ENCODE data around the gene ZNF835. TPM values are rescaled to one million over a fixed set of nuclear protein-coding genes. Genes with fewer than 3 reads are reported as not detected.

Gene ZNF835
- not detected for polyA plus RNA-seq (2013, experiment 1 of 2)
- not detected for polyA plus RNA-seq (2013, experiment 2 of 2)

GRCh38 chr19:56671613-56671994 lies at the start of gene ZNF835:
TSS of gene ZNF835 (minus strand) at chr19:56671757. CDS start at chr19:56665198, 6,559 bp downstream.
- WGBS, result 93% methylated on average over 32 of the region's 32 CpGs
- no peak within 1 kb of the TSS for H3K27ac ChIP-seq (ENCODE audit: low read depth, low read length)

GRCh38 chr19:56720281-56720680 lies 48.7 kb upstream of the ZNF835 start:
- Histone ChIP-seq H3K4me1 (ENCODE audit: insufficient read depth, low read length) (no peaks in the 10 kb centered on the region), H3K27me3 (ENCODE audit: insufficient read depth, low read length) (no peaks in the 10 kb centered on the region), H3K27ac (ENCODE audit: low read depth, low read length) (no peak overlapping the region), H3K36me3 (ENCODE audit: insufficient read depth, low read length) (no peaks in the 10 kb centered on the region), H3K4me3 (ENCODE audit: low read length) (no peak overlapping the region), H3K9me3 (ENCODE audit: insufficient read depth, low read depth, low read length) (peaks cover 85% of the 10 kb centered on the region), H3K9ac (ENCODE audit: low read depth, low read length) (no peak overlapping the region)
- WGBS, result 77% methylated on average over 3 of the region's 3 CpGs

More at GRCh38 chr19:56671613-56671994, at the start of gene ZNF835:
- no peaks in the 10 kb centered on the region for H3K27me3 ChIP-seq (ENCODE audit: insufficient read depth, low read length)
- no peak within 1 kb of the TSS for H3K9ac ChIP-seq (ENCODE audit: low read depth, low read length)
- no peaks in the 10 kb centered on the region for H3K36me3 ChIP-seq (ENCODE audit: insufficient read depth, low read length)
- no peaks in the 10 kb centered on the region for H3K4me1 ChIP-seq (ENCODE audit: insufficient read depth, low read length)
- peak within 1 kb of the TSS; percentile 36; the same call in 1 of the 2 replicates for H3K4me3 ChIP-seq (ENCODE audit: low read length)
- peaks cover 84% of the 10 kb centered on the region for H3K9me3 ChIP-seq (ENCODE audit: insufficient read depth, low read depth, low read length)

GRCh38 chr19:56718231-56718630 lies 46.7 kb upstream of the ZNF835 start:
- Histone ChIP-seq H3K9ac (ENCODE audit: low read depth, low read length) (no peak overlapping the region), H3K4me1 (ENCODE audit: insufficient read depth, low read length) (no peaks in the 10 kb centered on the region), H3K36me3 (ENCODE audit: insufficient read depth, low read length) (no peaks in the 10 kb centered on the region), H3K27me3 (ENCODE audit: insufficient read depth, low read length) (no peaks in the 10 kb centered on the region), H3K27ac (ENCODE audit: low read depth, low read length) (no peak overlapping the region), H3K9me3 (ENCODE audit: insufficient read depth, low read depth, low read length) (peaks cover 81% of the 10 kb centered on the region), H3K4me3 (ENCODE audit: low read length) (no peak overlapping the region)
- WGBS, result 80% methylated on average over 6 of the region's 6 CpGs

- H3K36me3 ChIP-seq (ENCODE audit: insufficient read depth, low read length), result no peaks in the 10 kb centered on the region
- peaks cover 83% of the 10 kb centered on the region for H3K9me3 ChIP-seq (ENCODE audit: insufficient read depth, low read depth, low read length)
- H3K9ac ChIP-seq (ENCODE audit: low read depth, low read length), result no peak overlapping the region
- H3K27me3 ChIP-seq (ENCODE audit: insufficient read depth, low read length), result no peaks in the 10 kb centered on the region
- WGBS, result 66% methylated on average over 8 of the region's 9 CpGs
- no peak overlapping the region for H3K4me3 ChIP-seq (ENCODE audit: low read length)
- no peak overlapping the region for H3K27ac ChIP-seq (ENCODE audit: low read depth, low read length)
- no peaks in the 10 kb centered on the region for H3K4me1 ChIP-seq (ENCODE audit: insufficient read depth, low read length)
Measured at GRCh38 chr19:56712611-56713276, 41.2 kb upstream of the ZNF835 start.

- no peak overlapping the region for H3K9ac ChIP-seq (ENCODE audit: low read depth, low read length)
- H3K4me3 ChIP-seq (ENCODE audit: low read length), result no peak overlapping the region
- H3K9me3 ChIP-seq (ENCODE audit: insufficient read depth, low read depth, low read length), result peaks cover 87% of the 10 kb centered on the region
- H3K36me3 ChIP-seq (ENCODE audit: insufficient read depth, low read length), result no peaks in the 10 kb centered on the region
- no peaks in the 10 kb centered on the region for H3K4me1 ChIP-seq (ENCODE audit: insufficient read depth, low read length)
- WGBS, result no CpG with 5 or more reads among the region's 1 CpG
- H3K27me3 ChIP-seq (ENCODE audit: insufficient read depth, low read length), result no peaks in the 10 kb centered on the region
- no peak overlapping the region for H3K27ac ChIP-seq (ENCODE audit: low read depth, low read length)
Measured at GRCh38 chr19:56710437-56710836, 38.9 kb upstream of the ZNF835 start.

GRCh38 chr19:56707821-56708220 lies 36.3 kb upstream of the ZNF835 start:
- Histone ChIP-seq H3K4me1 (ENCODE audit: insufficient read depth, low read length) (no peaks in the 10 kb centered on the region), H3K36me3 (ENCODE audit: insufficient read depth, low read length) (no peaks in the 10 kb centered on the region), H3K27me3 (ENCODE audit: insufficient read depth, low read length) (no peaks in the 10 kb centered on the region), H3K9me3 (ENCODE audit: insufficient read depth, low read depth, low read length) (peaks cover 88% of the 10 kb centered on the region), H3K4me3 (ENCODE audit: low read length) (no peak overlapping the region), H3K9ac (ENCODE audit: low read depth, low read length) (no peak overlapping the region), H3K27ac (ENCODE audit: low read depth, low read length) (no peak overlapping the region)
- WGBS, result 67% methylated on average over 1 of the region's 3 CpGs

GRCh38 chr19:56705939-56706338 lies 34.4 kb upstream of the ZNF835 start:
- WGBS, result 55% methylated on average over 1 of the region's 1 CpG

GRCh38 chr19:56701895-56702294 lies 30.3 kb upstream of the ZNF835 start:
- WGBS, result no CpG with 5 or more reads among the region's 1 CpG

More at GRCh38 chr19:56705939-56706338, 34.4 kb upstream of the ZNF835 start:
- Histone ChIP-seq H3K36me3 (ENCODE audit: insufficient read depth, low read length) (no peaks in the 10 kb centered on the region), H3K9me3 (ENCODE audit: insufficient read depth, low read depth, low read length) (peaks cover 86% of the 10 kb centered on the region), H3K27ac (ENCODE audit: low read depth, low read length) (no peak overlapping the region), H3K4me3 (ENCODE audit: low read length) (no peak overlapping the region), H3K27me3 (ENCODE audit: insufficient read depth, low read length) (no peaks in the 10 kb centered on the region), H3K4me1 (ENCODE audit: insufficient read depth, low read length) (no peaks in the 10 kb centered on the region), H3K9ac (ENCODE audit: low read depth, low read length) (no peak overlapping the region)

GRCh38 chr19:56699552-56699951 lies 28.0 kb upstream of the ZNF835 start:
- Histone ChIP-seq H3K27me3 (ENCODE audit: insufficient read depth, low read length) (no peaks in the 10 kb centered on the region), H3K36me3 (ENCODE audit: insufficient read depth, low read length) (no peaks in the 10 kb centered on the region), H3K4me1 (ENCODE audit: insufficient read depth, low read length) (no peaks in the 10 kb centered on the region), H3K9ac (ENCODE audit: low read depth, low read length) (no peak overlapping the region), H3K27ac (ENCODE audit: low read depth, low read length) (no peak overlapping the region), H3K4me3 (ENCODE audit: low read length) (no peak overlapping the region; the same call in 1 of the 2 replicates), H3K9me3 (ENCODE audit: insufficient read depth, low read depth, low read length) (peaks cover 82% of the 10 kb centered on the region)
- 68% methylated on average over 3 of the region's 3 CpGs for WGBS

More at GRCh38 chr19:56701895-56702294, 30.3 kb upstream of the ZNF835 start:
- peaks cover 86% of the 10 kb centered on the region for H3K9me3 ChIP-seq (ENCODE audit: insufficient read depth, low read depth, low read length)
- H3K9ac ChIP-seq (ENCODE audit: low read depth, low read length), result no peak overlapping the region
- no peaks in the 10 kb centered on the region for H3K36me3 ChIP-seq (ENCODE audit: insufficient read depth, low read length)
- no peak overlapping the region for H3K4me3 ChIP-seq (ENCODE audit: low read length)
- H3K27me3 ChIP-seq (ENCODE audit: insufficient read depth, low read length), result no peaks in the 10 kb centered on the region
- no peak overlapping the region for H3K27ac ChIP-seq (ENCODE audit: low read depth, low read length)
- H3K4me1 ChIP-seq (ENCODE audit: insufficient read depth, low read length), result no peaks in the 10 kb centered on the region

- WGBS, result 57% methylated on average over 8 of the region's 8 CpGs
- H3K4me1 ChIP-seq (ENCODE audit: insufficient read depth, low read length), result no peaks in the 10 kb centered on the region
- H3K27ac ChIP-seq (ENCODE audit: low read depth, low read length), result no peak overlapping the region
- no peaks in the 10 kb centered on the region for H3K36me3 ChIP-seq (ENCODE audit: insufficient read depth, low read length)
- H3K9me3 ChIP-seq (ENCODE audit: insufficient read depth, low read depth, low read length), result peaks cover 67% of the 10 kb centered on the region
- no peak overlapping the region for H3K9ac ChIP-seq (ENCODE audit: low read depth, low read length)
- H3K4me3 ChIP-seq (ENCODE audit: low read length), result no peak overlapping the region
- H3K27me3 ChIP-seq (ENCODE audit: insufficient read depth, low read length), result no peaks in the 10 kb centered on the region
Measured at GRCh38 chr19:56692206-56692895, 20.8 kb upstream of the ZNF835 start.

- no peak overlapping the region for H3K9ac ChIP-seq (ENCODE audit: low read depth, low read length)
- H3K4me3 ChIP-seq (ENCODE audit: low read length), result no peak overlapping the region
- H3K9me3 ChIP-seq (ENCODE audit: insufficient read depth, low read depth, low read length), result peaks cover 66% of the 10 kb centered on the region
- H3K36me3 ChIP-seq (ENCODE audit: insufficient read depth, low read length), result no peaks in the 10 kb centered on the region
- no peaks in the 10 kb centered on the region for H3K4me1 ChIP-seq (ENCODE audit: insufficient read depth, low read length)
- no peaks in the 10 kb centered on the region for H3K27me3 ChIP-seq (ENCODE audit: insufficient read depth, low read length)
- 90% methylated on average over 8 of the region's 10 CpGs for WGBS
- H3K27ac ChIP-seq (ENCODE audit: low read depth, low read length), result no peak overlapping the region
Measured at GRCh38 chr19:56690670-56691069, 19.1 kb upstream of the ZNF835 start.
